OCI-M2 (cell line): ENCODE measurements around the gene BTBD10.
A peak's percentile ranks its signal among the peaks of the same experiment; 100 is the strongest.
"Not testable (repeated sequence)": the region's sequence is repeated elsewhere in the genome, so short reads cannot be mapped to it uniquely, and the experiment has no call there.

Experiments
- DNase-seq: peaks from one replicate; lab custom pipeline; 2025; ENCODE audit not compliant: unreplicated experiment; lab: John Stamatoyannopoulos, UW

The BTBD10 gene

GRCh38 chr11:13445588-13445987 lies 17.4 kb downstream of the BTBD10 start:
- DNase-seq = no peak

DNA sequence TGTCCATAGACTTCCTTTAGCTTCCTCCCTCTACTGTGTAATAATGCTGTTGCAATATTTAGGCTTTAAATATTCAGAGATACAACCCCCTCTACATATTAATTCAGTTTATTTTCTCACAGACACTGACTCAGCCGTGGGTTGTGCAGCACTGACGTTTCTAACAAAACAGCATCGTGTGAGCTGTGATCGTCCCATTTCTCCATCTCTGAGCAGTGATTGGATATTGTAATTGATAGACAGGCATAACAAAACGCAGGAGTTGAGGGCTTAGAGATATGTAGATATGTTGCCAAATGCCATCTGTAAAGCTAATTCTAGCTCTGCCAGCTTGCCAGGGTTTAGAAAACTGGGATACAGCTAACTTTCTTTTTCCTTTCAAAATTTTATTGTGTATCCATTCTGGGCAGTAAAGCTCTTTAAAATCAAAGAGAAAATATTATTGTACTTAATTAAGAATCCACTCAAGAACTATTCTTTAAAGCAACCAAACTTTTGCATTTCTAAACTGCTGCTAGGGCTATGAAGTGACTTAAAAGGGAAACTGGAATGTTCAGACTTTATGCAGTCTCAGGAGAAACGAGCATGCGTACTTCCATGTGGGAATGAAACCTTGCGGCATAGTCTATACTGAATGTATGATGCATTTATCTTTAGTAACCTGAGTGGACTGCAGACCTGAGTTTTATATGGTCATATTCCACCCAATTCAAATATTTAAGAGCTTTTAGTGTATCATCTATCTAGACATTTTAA lies 22.7 kb downstream of the BTBD10 start:
- no peak for DNase-seq

GRCh38 chr11:13438291-13438690 lies 24.7 kb downstream of the BTBD10 start:
- DNase-seq = no peak

- DNase-seq = not testable (repeated sequence)
These were observed 26.2 kb downstream of the BTBD10 start for GRCh38 chr11:13436836-13437235.

DNA sequence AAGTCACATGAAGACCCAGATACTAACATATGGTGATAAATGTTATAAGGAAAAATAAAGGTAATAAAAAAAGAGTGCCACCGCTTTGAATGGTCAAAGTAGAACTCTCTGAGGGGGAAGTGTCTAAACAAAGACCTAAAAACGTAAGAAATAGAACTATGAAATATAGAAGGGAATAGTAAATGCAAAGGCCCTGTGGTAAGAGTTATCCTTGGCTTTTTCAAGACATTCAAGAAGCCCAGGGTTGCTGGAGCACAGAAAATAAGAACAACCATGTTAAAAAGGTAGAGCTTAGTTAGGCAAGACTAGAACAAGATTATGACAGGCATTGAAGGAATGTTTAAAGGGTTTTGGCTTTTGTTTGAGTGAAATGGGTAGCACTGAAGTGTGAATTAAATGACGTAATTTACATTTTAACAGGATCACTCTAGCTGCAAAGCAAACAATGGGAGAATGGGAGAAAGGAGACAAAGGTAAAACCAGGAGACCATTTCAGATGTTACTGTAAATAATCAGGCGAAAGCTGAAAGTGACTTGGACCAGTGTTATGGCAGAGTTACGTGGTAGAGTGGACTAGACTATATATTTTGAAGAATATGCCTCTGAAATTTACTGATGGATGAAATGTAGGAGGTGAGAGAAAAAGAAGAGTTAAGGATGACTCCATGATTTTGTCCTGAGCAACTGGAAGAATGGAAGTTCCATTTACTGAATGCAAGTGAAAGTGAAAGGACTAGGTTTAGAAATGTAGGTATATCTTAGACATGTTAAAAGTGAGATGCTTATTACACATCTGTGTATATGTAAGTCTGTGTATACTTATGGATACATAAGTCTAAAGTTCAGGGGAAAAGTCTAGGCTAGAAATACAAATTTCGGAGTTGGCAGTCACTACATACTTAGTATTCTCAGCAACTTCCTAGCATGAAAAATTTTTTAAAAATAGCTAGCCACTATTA lies 28.5 kb downstream of the BTBD10 start:
- DNase-seq = no peak

- no peak for DNase-seq
These were observed 29.6 kb downstream of the BTBD10 start for GRCh38 chr11:13433437-13433836.

DNA sequence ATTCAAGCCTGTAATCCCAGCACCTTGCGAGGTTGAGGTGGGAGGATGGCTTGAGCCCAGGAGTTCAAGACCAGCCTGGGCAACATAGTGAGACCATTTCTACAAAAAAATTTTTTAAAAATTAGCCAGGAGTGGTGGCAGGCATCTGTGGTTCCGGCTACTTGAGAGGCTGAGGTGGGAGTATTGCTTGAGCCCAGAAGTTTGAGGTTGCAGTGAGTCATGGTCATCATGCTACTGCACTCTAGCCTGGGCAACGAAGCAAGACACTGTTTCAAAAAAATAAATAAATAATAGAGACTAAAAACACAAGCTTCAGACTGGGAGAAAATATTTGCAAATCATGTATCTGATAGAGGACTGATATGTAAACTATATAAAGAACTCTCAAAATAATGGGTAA lies 33.2 kb downstream of the BTBD10 start:
- no peak for DNase-seq

- no peak for DNase-seq
These were observed 33.7 kb downstream of the BTBD10 start for GRCh38 chr11:13429288-13429687.

DNA sequence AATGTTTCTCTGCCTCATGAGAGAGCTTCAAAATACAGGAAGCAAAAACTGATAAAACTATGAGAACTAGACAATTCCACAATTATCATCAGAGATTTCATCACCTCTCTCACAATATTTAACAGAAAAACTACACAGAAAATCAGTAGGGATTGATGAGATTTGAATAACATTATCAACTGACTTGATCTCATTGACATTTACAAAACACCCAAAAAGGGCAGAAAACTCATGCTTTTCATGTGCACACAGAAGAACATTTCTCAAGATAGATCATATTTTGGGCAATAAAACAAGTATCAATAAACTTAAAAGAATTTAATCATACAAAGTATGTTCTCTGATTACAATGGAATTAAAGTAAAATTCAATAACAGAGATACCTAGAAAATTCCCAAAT lies 35.6 kb downstream of the BTBD10 start:
- no peak for DNase-seq

GRCh38 chr11:13423372-13423771 lies 39.6 kb downstream of the BTBD10 start:
- no peak for DNase-seq

GRCh38 chr11:13421561-13421960 lies 41.5 kb downstream of the BTBD10 start:
- no peak for DNase-seq

- DNase-seq = no peak
These were observed 47.8 kb downstream of the BTBD10 start for GRCh38 chr11:13415201-13415600.

- no peak for DNase-seq
These were observed 57.8 kb downstream of the BTBD10 start for GRCh38 chr11:13405220-13405619.

- DNase-seq = not testable (repeated sequence)
These were observed 64.7 kb downstream of the BTBD10 start for GRCh38 chr11:13398335-13398734.

GRCh38 chr11:13391217-13391616 lies 71.8 kb downstream of the BTBD10 start:
- DNase-seq = no peak

- DNase-seq = no peak
These were observed 74.3 kb downstream of the BTBD10 start for GRCh38 chr11:13388741-13389140.

DNA sequence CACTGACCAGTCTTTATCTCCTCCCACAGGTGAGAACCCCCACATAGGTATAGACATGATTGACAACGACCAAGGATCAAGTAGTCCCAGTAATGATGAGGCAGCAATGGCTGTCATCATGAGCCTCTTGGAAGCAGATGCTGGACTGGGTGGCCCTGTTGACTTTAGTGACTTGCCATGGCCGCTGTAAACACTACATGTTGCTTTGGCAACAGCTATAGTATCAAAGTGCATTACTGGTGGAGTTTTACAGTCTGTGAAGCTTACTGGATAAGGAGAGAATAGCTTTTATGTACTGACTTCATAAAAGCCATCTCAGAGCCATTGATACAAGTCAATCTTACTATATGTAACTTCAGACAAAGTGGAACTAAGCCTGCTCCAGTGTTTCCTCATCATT lies 76.5 kb downstream of the BTBD10 start:
- DNase-seq = no peak

DNA sequence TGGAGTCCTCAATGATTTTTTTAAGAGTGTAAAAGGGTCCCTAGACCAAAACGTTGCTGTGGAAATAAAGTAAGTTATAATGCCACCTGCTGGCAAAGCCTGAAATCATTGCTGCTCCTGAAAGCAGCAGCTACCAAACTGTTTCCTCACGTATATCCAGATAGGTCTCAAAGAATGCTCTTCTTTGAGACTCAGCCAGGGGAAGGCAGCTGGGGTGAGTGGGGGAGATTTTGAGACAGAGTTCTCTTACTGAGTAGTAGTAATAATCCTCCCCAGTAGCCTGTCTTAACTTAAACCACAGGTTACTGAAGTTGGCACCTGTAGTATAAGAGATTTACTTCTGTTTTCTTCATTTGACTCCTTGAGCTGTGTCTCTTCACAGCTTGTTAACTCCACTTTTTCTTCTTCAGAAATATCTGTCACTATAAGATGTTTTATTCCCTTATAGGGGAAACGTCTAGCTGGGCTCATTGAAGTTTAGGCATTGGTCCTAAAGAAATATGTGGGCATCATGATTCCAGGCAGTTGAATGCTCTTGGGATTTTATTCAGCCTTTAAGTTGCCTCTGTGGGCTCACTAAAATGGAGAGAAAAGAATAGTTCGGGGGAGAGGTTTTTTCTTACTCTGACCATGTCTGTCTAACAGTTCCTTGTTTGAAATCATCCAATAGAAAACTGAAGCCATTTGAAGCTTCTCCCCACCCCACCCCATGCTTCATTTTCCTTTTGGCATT lies 77.9 kb downstream of the BTBD10 start:
- peak; percentile 2 for DNase-seq

GRCh38 chr11:13382751-13383150 lies 80.3 kb downstream of the BTBD10 start:
- no peak for DNase-seq

- DNase-seq = no peak
These were observed 82.3 kb downstream of the BTBD10 start for GRCh38 chr11:13380731-13381130.

DNA sequence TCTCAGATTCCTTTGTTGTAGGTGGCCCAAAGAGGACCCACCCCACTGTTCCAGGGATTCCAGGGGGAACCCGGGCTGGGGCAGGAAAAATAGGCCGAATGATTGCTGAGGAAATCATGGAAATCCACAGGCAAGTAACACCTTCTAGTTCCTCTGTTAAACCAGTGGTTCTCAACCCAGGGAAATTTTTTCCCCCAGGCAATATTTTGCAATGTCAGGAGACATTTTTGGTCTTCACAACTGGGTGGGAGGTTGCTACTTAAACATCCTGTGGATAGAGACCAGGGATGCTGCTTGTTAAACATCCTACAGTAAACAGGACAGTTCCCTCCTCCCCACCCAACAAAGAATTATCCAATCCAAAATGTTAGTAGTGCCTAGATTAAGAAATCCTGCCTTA lies 84.7 kb downstream of the BTBD10 start:
- DNase-seq = no peak
